Effector CD4-positive, alpha-beta T cell (primary cell): ENCODE data around the gene HSP90AB1.

Experiments
- DNase-seq: peaks from one replicate; pipeline ENCODE4 v3.0.0-alpha.2; 2020

The HSP90AB1 gene

DNA sequence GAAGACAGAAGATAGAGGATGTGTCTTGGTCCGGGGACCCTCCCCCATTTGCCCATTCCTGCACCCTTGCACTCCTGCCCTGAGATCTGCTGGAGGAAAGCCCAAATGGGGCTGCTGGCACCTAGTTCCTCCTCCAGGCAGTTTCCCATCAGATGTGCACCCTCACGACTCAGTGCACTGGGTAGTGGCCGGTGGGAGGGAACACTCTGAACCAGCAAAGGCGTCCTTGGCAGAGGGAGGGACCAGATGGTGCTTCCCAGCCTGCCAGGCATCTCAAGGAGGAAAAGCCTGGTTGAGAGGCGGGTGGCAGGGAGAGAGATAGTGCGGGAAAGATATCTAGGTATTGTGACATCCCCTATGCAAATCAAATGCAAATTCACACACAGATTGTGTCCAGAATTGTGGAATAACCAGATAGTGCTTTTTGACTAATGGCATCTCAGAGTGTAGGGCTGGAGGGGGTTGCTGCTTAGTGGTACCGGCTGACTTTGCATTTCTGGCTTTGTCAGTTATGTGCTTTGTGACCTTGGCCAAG lies 42.9 kb downstream of the HSP90AB1 start:
- no peak for DNase-seq

DNA sequence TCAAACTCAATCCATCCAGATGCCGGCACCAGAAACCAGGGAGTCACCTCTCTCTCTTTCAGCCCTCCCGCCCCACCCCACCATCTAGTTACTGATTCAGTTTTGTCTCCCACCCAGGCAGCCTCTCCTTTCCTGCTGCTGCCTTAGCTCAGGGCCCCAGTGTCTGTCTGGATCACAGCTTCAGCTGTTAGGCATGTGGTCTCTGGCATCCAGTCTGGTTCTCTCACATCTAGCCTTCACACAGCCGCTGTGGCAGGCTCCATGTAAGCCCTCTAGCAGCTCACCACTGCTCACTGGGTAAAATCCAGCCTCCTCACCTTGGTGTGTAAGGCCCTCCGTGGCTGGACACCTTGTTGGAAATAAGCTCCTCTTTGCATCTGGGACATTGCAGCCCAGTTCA lies 44.9 kb downstream of the HSP90AB1 start:
- DNase-seq = no peak

GRCh38 chr6:44292661-44293365 lies 45.9 kb downstream of the HSP90AB1 start:
- DNase-seq = no peak

GRCh38 chr6:44294832-44295791 lies 48.2 kb downstream of the HSP90AB1 start:
- DNase-seq = no peak

GRCh38 chr6:44297063-44298038 lies 50.5 kb downstream of the HSP90AB1 start:
- DNase-seq = peak; percentile 27

DNA sequence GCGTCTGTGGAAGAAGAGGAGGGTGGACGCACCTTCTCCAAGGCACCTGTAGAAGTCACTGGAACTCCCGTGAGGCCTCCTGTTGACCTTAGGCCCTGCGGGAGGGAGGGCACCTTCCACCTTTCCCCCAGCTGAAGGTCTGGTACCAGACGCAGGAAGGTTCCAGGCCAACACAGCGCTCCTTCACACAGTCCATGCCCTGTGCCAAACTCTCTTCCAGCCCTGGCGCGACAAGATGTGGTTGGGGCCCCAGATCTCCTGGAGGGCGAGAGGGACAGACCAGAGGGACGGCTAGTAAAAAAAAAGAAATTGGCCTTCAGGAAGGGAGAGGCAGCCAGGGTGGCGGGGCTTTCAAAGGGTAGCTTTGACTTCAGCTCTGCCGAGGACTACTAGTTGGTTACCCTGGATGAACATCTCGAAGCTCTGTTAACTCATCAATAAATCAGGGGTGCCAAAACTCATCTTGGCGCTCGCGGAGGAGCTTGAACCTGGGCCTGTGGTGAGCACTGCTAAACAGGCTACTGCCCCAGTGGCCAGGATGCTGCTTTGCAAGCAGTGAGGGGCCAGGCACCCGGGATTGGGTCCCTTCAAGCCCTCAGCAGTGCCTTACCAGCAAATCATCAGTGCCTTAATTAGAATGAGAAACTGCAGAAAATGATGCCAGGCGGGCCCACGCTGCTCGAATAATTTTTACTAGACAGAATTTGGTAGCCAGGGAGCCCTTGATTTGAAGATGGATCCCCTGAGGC lies 51.3 kb downstream of the HSP90AB1 start:
- DNase-seq = no peak

DNA sequence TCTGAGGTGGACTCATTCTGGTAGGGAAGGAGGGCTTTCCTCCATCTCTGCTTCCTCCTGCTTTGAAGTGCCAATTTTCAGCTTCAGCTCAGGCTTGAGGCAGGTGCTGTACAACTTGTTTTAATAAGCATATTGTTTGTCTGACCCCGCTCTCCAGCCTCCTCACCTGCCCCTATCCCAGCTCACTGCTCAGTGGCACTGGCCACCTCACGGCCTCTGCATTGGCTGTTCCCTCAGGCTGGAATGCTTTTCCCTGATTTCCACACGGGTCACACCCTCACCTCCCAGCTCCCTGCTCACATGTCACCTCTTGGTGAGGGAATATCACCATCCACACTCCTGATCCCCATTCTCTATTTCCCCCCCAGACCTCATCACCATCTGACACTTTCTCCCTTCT lies 52.0 kb downstream of the HSP90AB1 start:
- no peak for DNase-seq

GRCh38 chr6:44300292-44300823 lies 53.5 kb downstream of the HSP90AB1 start:
- no peak for DNase-seq

DNA sequence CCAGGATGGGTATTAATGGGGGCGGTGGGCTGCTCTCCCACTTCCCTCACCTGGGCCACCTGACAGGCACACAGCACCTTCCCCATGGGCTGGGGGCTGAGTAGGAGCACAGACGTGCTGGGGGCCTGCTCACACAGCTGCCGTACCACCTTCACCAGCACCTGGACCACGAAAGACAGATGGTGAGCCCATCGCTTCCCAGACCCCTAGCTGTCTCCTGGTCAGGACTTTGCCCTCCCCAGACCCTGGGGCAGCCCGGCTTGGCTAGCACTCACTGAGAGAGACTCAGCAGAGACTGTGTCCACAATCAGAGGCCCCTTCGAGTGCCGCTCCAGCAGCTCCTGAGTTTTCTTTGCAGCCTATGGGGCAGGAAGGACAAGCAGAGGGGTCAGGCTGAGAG lies 54.2 kb downstream of the HSP90AB1 start:
- no peak for DNase-seq

- DNase-seq = no peak
Observed at GRCh38 chr6:44301782-44302564, 55.1 kb downstream of the HSP90AB1 start.

DNA sequence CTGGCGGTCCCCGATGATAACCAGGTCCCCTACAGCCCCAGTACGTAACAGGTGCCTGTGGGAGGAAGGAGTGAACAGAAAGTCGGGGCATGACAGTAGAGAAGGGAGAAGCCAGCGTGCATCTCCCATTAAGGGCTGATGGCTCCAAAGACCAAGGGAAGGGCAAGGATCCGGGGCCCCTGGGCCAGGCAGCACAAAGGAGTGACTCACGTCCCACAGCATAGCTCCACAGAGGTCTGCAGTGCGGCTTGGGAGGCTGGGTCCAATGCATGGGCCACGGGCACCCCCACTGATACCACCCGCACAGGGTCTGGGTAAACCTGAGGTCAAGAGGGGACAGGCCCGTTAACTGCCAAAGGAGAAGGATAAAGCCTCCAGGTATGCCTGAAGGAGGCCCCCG lies 56.0 kb downstream of the HSP90AB1 start:
- DNase-seq = no peak
